Sigmoid colon (tissue), 4 donors: ENCODE data around the gene GPLD1.

ENCODE experiments used
- CTCF ChIP-seq, 4 experiments: fragments of 450-650 bp in 3 of 4; fragments of 200-600 bp in 1 of 4; IDR thresholded peaks; one replicate each; pipeline ENCODE4 v1.5.1; 2016 to 2019; ENCODE audit warnings: antibody characterized with exemption in 4 of 4, mild to moderate bottlenecking in 3 of 4, moderate library complexity in 2 of 4
- EP300 ChIP-seq, 4 donors: sonication (generic); formaldehyde crosslinking; IDR thresholded peaks; one replicate each; pipeline ENCODE4 v1.6.1; 2017; ENCODE audit warnings: antibody characterized with exemption in 4 of 4
- POLR2A ChIP-seq, 2 donors: fragments of 450-650 bp; IDR thresholded peaks; one replicate each; pipeline ENCODE4 v1.6.1; 2016; ENCODE audit warnings: antibody characterized with exemption in 2 of 2, mild to moderate bottlenecking in 2 of 2, moderate library complexity in 2 of 2
- POLR2AphosphoS5 ChIP-seq, 4 donors: sonication (generic); formaldehyde crosslinking; IDR thresholded peaks; one replicate each; pipeline ENCODE4 v1.6.1; 2017; ENCODE audit warnings: antibody characterized with exemption in 4 of 4

- TF ChIP-seq CTCF (IDR thresholded peaks at IDR 0.05) (no peak), POLR2A (IDR thresholded peaks at IDR 0.05) (no peak), POLR2AphosphoS5 (IDR thresholded peaks at IDR 0.05) (no peak), EP300 (IDR thresholded peaks at IDR 0.05) (no peak)
Measured at GRCh38 chr6:24455061-24455460, 34.3 kb downstream of the GPLD1 start.
